ENCODE measurements around the gene BBS9. TPM values are rescaled to one million over a fixed set of nuclear protein-coding genes. Genes with fewer than 3 reads are reported as not detected.
A peak's percentile ranks its signal among the peaks of the same experiment; 100 is the strongest.

Gene BBS9
- total RNA-seq, 1 donor from 2014 or later, result 8.7 TPM

DNA sequence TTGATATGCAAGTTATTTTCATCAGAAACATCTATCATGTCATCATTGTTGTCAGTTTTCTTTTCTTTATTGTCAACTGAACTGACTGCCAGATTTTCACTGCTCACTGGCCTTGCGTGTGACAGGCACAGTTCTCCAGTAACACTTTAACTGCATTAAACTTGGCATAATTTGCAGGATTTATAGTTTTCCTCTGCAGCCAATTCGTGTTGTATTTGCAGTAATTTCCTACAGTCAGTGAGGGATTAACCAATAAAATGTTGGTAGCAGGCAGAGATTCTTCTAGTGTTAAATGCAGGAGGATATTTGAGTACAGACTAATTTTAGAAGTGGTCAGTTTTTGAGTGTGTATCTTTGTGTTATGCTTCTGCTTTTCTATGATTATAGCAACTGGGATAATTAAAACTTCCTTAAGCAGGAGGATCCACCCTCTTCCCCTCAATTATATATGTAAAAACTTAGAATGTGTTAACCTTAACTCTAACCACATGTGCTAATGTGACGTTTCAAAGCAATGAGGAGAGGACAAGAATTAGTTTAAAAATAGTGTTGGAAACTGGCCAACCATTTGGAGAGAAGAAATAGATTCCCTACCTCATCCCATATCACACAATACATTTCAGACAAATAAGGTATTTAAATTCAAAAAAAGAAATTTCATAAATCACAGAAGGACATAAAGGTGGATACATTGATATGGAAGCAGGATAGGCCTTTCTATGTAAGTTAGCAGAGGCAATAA is 410.5 kb downstream of the BBS9 start:
- no peak for DNase-seq
- peak; percentile 38 for ATAC-seq (ENCODE audit: poor library complexity)
- intact Hi-C loops (cut with DNase I), result no loop called here

DNA sequence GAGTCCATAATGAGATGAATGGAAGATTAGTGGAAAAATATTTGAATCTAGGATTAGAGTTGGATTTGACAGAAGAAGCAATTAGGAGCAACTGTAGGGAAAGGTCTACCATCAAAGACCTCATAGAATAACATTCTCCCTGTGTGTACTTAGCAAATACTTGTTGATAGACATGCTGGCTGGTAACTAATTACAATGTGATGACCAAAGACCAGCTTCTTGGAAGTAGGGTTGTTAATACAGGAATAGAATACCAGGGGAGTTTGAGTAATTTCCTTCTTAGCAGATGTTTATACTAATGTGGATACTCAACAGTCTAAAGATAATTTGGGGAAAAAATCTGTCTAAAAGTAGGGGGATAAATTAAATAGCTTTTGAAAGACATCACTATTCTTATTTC is 418.5 kb downstream of the BBS9 start:
- ATAC-seq (ENCODE audit: poor library complexity) (no peak), DNase-seq (no peak)
- intact Hi-C loops (cut with DNase I), result no loop called here

DNA sequence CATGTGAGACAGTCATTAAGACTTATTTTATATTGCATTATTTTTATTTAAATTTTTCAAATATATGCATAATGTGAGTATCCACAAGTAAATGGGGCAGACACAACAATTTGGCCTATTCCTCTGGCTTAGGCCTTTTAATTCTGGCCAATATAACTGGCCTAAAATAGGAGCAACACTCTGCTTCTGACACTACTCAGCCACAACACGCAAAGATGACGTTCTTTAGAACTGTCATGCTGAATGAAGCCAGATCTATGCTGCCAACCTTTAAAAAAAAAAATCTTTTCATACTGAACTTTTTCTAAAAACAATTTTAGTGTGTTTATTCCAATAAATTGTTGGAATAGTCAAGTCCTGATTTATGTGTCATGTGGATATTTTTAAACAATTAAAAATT is 421.0 kb downstream of the BBS9 start:
- intact Hi-C loops (cut with DNase I), result no loop called here
- DNase-seq, result no peak
- peak; percentile 94 for ATAC-seq (ENCODE audit: poor library complexity)

DNA sequence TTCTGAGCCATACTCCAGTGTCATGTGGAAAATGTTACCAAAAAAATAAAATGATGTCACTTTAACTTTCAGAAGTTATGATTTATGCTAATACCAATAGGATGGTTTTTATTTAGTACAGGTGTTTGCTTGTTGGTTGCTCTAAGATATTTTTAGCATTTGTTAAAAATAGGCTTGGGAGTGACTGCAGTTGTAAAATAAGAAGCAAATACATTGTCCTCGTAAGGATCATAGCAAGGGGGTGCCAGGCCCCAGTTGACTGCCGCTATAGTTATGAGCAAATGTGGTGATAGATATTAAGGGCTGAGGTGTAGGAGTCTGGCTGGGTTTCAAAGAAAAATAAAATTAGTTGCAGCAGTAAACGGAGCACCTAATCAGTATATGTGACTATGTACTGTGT is 421.6 kb downstream of the BBS9 start:
- peak; percentile 42 for DNase-seq
- peak; percentile 88 for ATAC-seq (ENCODE audit: poor library complexity)
- intact Hi-C loops (cut with DNase I), result no loop called here

GRCh38 chr7:33554046-33554445 is 424.7 kb downstream of the BBS9 start:
- ATAC-seq (ENCODE audit: poor library complexity) (no peak), DNase-seq (no peak)
- intact Hi-C loops (cut with DNase I), result no loop called here

GRCh38 chr7:33554576-33554975 is 425.2 kb downstream of the BBS9 start:
- ATAC-seq (ENCODE audit: poor library complexity) (peak; percentile 24), DNase-seq (no peak)
- intact Hi-C loops (cut with DNase I), result no loop called here

DNA sequence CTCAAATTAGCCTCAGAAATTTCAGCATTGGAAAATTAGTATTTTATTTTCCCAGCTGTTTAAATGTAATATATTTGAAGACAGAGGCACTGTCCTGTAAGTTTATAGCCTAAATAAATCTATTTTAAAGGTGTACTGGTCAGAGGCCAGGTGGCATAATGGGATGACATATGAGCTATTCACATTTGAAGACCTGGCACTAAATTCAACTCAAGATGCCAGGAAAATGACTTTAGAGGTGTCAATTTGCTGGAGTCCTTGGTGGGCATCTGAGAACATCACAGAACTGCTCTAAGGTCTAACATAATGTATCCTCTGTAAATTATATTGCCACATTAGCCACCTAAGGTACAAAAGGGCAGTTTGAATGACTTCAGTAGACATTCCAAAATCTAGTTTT is 427.1 kb downstream of the BBS9 start:
- intact Hi-C loops (cut with DNase I), result no loop called here
- DNase-seq (no peak), ATAC-seq (ENCODE audit: poor library complexity) (no peak)

DNA sequence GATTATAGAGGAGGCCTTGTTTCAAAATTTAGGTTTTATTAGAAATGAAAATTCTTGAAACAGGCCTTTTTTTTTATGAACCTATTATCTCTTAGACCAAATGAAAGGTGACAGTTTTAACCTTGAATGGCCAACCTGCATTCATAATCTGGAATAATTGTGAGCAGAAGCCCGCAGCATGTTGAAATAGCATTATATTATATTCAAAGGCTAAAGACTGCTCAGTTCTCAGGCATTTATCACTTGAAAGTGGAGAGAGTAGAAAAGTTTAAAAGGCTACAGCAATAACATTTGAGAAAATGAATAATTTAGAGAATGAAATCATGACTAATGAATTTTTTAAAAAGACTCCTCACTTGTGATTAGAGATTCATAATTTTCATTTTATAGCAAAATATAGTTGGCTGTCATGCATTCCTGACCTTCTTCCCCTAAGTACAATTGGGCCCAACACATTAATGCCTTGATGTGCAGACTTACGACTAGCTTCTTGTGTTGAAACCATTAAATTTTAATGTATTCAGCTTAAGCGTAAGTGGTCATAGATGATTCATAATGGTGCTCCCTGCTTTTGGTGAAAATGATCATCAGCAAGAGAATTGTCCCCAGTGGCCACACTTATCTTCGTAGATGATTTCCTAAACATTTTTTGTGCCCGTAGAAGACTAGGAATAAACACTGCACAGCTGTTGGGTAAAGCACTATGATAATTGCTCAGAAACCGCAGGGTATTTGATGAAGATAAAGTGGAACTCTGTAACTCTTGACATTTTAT is 429.4 kb downstream of the BBS9 start:
- DNase-seq (no peak), ATAC-seq (ENCODE audit: poor library complexity) (no peak)
- intact Hi-C loops (cut with DNase I), result no loop called here

DNA sequence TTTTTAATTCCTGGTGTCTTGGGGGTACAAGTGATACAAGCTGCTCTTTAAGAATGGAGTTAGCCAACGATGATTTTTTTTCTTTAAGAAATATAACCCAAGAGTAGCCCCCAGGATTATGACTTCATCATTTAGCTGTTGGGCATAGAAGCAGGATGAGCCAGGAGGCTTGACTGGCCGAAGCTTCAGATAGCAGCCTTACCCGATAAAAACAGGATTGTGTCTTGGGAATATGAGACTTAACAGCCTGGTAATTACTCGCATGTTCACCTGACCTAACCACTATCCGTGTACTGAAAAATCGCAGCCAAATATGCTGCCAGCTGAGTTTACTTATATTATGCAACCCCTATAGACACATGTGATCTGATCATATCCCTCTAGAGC is 430.0 kb downstream of the BBS9 start:
- DNase-seq (no peak), ATAC-seq (ENCODE audit: poor library complexity) (no peak)
- intact Hi-C loops (cut with DNase I), result no loop called here

DNA sequence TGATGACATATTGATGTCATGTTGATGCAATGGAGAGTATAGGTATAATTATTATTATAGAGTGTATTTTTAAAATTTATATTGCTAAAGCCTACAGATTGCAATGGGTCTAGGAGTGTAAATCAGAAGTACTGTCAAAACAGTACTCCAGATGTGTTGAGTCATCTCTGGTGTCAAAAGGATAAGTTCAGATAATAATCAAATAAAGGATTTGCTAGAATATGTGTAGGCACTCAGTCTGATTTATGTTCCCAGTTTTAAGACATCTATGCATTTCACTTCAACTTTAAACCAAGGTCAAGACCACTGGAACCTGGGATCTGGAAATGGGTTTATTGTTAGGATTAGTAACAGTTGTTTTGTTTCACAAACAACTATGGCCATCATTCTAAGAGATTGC is 433.6 kb downstream of the BBS9 start:
- DNase-seq (no peak), ATAC-seq (ENCODE audit: poor library complexity) (no peak)

DNA sequence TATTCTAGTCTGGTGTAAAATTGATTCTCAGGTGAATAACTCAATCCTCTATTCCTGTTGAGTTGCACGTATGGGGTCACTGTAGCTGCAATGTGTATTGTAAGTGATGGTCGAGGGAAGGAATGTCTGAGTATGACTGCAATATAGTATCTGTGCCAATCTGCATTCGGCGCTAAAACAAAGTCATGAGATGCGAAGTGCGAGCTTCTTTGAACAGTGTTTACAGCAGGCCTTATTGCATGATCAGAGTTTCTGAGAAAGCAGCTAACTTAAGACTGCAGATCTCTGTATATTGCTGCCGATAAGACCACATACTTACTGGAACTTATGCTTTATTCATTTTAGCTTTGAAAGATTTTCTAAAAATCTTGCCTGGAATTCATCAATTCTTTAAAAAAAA is 434.3 kb downstream of the BBS9 start:
- intact Hi-C loops (cut with DNase I), result no loop called here
- no peak for ATAC-seq (ENCODE audit: poor library complexity)

More for the DNA sequence above, 433.6 kb downstream of the BBS9 start:
- intact Hi-C loops (cut with DNase I), result no loop called here

DNA sequence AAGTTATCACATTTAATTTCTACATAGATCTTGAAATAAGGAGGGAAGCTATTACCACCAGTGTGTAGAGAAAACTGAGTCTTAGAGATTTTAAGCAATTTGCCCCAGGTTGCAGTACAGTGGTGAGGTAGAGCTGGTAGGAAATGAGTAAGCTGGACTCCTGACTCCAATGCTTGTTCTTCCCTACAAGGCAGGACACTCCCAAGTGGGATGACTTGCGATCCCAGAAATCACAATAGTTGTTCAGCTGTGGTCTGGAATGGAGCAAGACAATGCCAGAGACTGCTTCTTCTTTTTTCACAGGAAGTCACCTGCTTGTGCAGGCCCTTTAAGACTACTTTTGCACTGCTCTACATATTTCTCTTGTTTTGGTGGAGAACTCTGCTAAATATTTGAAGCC is 448.8 kb downstream of the BBS9 start:
- ATAC-seq (ENCODE audit: poor library complexity) (no peak), DNase-seq (no peak)
- intact Hi-C loops (cut with DNase I), result no loop called here

More for the DNA sequence above, 434.3 kb downstream of the BBS9 start:
- no peak for DNase-seq

GRCh38 chr7:33578881-33579672 is 449.7 kb downstream of the BBS9 start:
- ATAC-seq (ENCODE audit: poor library complexity) (no peak), DNase-seq (no peak)
- intact Hi-C loops (cut with DNase I), result no loop called here

GRCh38 chr7:33579673-33579960 is 450.3 kb downstream of the BBS9 start:
- intact Hi-C loops (cut with DNase I), result no loop called here
- DNase-seq, result no peak
- no peak for ATAC-seq (ENCODE audit: poor library complexity)

DNA sequence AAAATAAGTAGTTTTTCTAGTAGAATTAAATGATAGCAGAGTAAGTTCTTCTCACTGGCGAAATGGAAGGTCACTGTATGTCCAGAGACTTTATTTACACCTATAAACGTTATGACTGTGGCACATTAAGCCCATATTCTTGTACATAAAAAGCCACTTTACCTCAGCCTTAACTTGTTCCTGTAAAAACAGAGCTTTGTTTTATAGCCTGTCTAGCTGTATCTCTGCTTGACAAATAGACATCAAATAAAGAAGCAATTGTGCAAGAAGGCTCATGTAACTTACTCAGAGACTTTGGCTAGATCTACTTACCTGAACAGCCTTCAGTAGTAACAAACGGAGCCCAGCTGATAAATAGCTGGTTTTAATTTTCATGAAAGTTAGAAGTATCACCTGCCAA is 451.9 kb downstream of the BBS9 start:
- no peak for DNase-seq
- intact Hi-C loops (cut with DNase I), result no loop called here
- no peak for ATAC-seq (ENCODE audit: poor library complexity)

DNA sequence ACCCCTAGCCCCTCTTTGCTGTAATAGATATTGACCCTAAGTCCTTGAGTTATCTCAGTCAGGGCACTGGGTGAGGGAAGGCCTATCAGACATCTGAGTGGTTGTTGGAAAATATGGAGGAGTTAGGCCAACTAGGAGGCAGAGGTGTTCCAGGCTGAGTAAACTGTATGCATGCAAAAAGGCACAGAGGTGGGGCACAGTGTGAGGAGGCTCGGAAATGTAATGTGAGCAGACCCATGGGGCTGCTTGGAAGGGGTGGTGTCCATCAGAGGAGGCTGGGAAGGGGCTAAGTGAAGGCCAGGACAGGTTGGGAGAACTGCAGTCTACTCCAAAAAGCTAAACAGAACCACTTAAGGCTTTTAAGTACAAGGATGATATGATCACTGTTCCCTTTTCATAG is 452.7 kb downstream of the BBS9 start:
- no peak for ATAC-seq (ENCODE audit: poor library complexity)
- intact Hi-C loops (cut with DNase I), result no loop called here

DNA sequence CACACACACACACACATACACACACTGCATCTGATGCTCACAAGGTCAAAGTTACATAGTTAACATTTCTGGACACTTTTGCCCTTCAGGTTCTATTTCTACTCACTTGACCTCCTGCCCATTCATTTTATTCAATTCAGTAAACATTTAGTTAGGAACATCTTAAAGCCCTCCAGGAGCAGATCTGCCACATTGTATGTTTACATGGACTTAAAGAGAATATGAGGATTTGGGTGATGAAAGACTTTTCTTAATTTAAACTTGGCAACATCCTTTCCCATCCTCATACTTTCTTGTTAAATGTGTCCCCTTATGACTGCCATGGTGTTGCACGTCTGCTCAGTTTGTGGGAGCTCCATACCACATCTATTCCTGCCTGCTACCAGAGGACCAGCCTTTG is 453.2 kb downstream of the BBS9 start:
- no peak for ATAC-seq (ENCODE audit: poor library complexity)
- intact Hi-C loops (cut with DNase I), result no loop called here
- DNase-seq, result no peak

More for the DNA sequence above, 452.7 kb downstream of the BBS9 start:
- DNase-seq, result no peak

DNA sequence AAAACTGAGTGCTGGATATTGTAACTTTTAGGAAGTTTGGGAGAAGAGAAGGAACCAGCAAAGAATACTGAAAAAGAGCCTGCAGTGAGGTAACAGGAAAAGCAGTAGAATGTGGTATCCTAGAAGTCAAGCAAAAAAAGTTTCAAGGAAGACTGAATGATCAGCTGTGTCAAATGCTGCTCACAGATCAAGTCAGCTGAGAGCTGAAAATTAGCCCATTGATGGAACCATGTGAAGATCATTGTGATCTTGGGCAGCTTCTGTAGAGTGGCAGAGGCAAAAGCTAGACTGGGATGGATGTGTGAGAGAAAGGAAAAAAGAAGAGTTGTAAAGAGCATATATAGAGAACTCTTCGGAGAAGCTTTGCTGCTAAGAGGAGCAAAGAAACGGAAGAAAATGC is 460.5 kb downstream of the BBS9 start:
- intact Hi-C loops (cut with DNase I), result no loop called here
- ATAC-seq (ENCODE audit: poor library complexity) (no peak), DNase-seq (no peak)

DNA sequence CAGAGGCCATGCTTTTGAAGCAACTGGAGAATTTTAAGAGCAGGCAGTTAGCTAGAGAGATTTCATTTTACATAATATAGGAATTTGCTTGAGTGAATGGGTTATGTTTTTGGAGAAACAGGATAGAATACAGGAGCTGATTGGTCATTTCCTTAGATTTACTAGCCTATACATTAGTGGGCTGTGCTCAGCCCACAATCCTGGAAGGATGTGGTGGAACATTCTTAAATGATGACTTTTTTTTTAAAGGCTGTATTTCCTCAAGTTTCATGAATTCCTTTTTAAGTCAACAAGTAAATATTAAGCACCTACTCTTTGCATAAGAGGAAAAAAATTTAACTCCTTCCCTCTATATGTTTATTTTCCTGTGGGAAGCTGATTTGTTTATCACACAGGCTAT is 461.6 kb downstream of the BBS9 start:
- intact Hi-C loops (cut with DNase I), result no loop called here
- no peak for DNase-seq

DNA sequence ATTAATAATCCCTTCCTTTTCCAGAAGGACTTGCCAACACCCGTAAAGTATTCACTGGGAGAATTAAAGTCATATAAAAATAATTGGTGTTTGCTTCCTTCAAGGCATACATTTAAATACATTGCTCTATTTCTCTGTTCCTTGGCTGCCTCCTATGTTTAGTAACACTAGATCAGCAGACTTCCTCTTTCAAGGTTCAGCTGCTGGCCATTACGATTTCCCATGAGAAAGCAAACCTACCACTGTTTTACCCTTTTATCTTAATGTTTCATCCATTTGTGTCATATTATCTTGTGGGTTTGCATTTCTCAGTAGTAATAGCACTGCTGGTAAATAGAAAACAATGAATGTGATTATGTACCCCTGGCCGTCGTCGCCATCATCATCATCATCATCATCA is 462.1 kb downstream of the BBS9 start:
- DNase-seq (no peak), ATAC-seq (ENCODE audit: poor library complexity) (no peak)
- intact Hi-C loops (cut with DNase I), result no loop called here

More for the DNA sequence above, 461.6 kb downstream of the BBS9 start:
- no peak for ATAC-seq (ENCODE audit: poor library complexity)
